Peyer's patch (tissue), 4 donors: ENCODE results near the gene RPGR.

Experiments
- CTCF ChIP-seq, 6 experiments: fragments of 450-650 bp in 4 of 6; fragments of 200-600 bp in 2 of 6; sonication (generic) in 1 of 6; IDR thresholded peaks; one replicate each; pipeline ENCODE4 v1.5.1; 2017 to 2019; ENCODE audit warnings: antibody characterized with exemption in 6 of 6, mild to moderate bottlenecking in 3 of 6, moderate library complexity in 1 of 6
- POLR2A ChIP-seq, 2 donors: fragments of 450-650 bp; IDR thresholded peaks; one replicate each; pipeline ENCODE4 v1.5.1; 2017; ENCODE audit warnings: antibody characterized with exemption in 2 of 2, mild to moderate bottlenecking in 2 of 2, moderate library complexity in 2 of 2

- TF ChIP-seq CTCF (IDR thresholded peaks at IDR 0.05) (no peak), POLR2A (IDR thresholded peaks at IDR 0.05) (no peak)
Observed at GRCh38 chrX:38220415-38221390, 106.6 kb downstream of the RPGR start, which contains the start of gene SRPX.
